Vagina (tissue), 2 donors: Measurements from ENCODE around the gene LRRC4C.

Experiments
- POLR2A ChIP-seq, 2 donors: fragments of 450-650 bp; IDR thresholded peaks; one replicate each; pipeline ENCODE4 v1.6.1; 2017; ENCODE audit warnings: antibody characterized with exemption in 2 of 2, mild to moderate bottlenecking in 2 of 2, moderate library complexity in 2 of 2
- POLR2AphosphoS5 ChIP-seq, 2 donors: sonication (generic); formaldehyde crosslinking; IDR thresholded peaks; one replicate each; pipeline ENCODE4 v1.9.0; 2017; ENCODE audit warnings: antibody characterized with exemption in 2 of 2, mild to moderate bottlenecking in 2 of 2, low read depth in 1 of 2; ENCODE audit not compliant: insufficient read depth in 1 of 2

DNA sequence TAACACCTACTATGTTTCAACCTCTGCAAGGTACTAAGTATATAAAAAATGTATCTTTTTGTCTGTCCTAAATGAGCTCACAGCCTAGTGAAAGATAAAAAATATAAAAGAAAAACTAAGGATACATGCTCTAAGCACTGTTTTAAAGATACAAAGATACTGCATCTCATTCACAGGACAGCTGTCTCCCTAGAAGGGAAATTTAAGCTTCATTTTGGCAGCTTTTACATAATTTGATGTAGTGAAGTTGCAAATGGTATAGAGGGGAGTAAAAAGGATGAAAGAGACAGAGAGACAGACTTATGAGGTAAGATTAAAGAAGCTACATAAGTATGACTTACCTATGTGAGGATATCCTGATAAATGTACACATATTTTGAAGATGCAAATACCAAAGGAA lies 53.6 kb downstream of the LRRC4C start:
- TF ChIP-seq POLR2AphosphoS5 (IDR thresholded peaks at IDR 0.05; ENCODE audit: insufficient read depth in 1 of 2, low read depth in 1 of 2) (no peak), POLR2A (IDR thresholded peaks at IDR 0.05) (no peak)
